CD14-positive monocyte (primary cell): ENCODE results near the gene SBSN. TPM values are rescaled to one million over a fixed set of nuclear protein-coding genes. Genes with fewer than 3 reads are reported as not detected.

Source experiments
- DNase-seq, 3 donors: peaks; one replicate each; pipeline ENCODE4 v3.0.0-alpha.2; 2011 to 2022
- H2AFZ ChIP-seq: 2 replicates; pipeline ENCODE4 v1.6.0; 2012; ENCODE audit warnings: mild to moderate bottlenecking, low read depth, low read length, inconsistent platforms; ENCODE audit not compliant: insufficient read depth, poor library complexity, severe bottlenecking
- H3K27ac ChIP-seq, 2 donors: 1 replicate in 1 of 2; 2 replicates in 1 of 2; pipeline ENCODE4 v1.5.1; 2012 to 2013; ENCODE audit warnings: low read length in 2 of 2, control low read depth in 1 of 2, inconsistent platforms in 1 of 2, low read depth in 1 of 2, mild to moderate bottlenecking in 1 of 2
- H3K27me3 ChIP-seq, 2 donors: one replicate each; pipeline versions ENCODE4 v1.6.0 to v1.6.1; 2011 to 2013; ENCODE audit warnings: low read length in 2 of 2; ENCODE audit not compliant: control insufficient read depth in 2 of 2, insufficient read depth in 2 of 2
- H3K36me3 ChIP-seq, 2 donors: replicated peaks in 1 of 2; 1 replicate in 1 of 2; 2 replicates in 1 of 2; pipeline versions ENCODE4 v1.5.1 to v1.6.1; 2012 to 2013; ENCODE audit warnings: low read length in 2 of 2, control low read depth in 1 of 2, inconsistent platforms in 1 of 2, mild to moderate bottlenecking in 1 of 2; ENCODE audit not compliant: insufficient read depth in 2 of 2, control insufficient read depth in 1 of 2
- H3K4me1 ChIP-seq, 2 donors: 1 replicate in 1 of 2; 2 replicates in 1 of 2; pipeline versions ENCODE4 v1.5.1 to v1.6.1; 2012 to 2013; ENCODE audit warnings: low read length in 2 of 2, control low read depth in 1 of 2, inconsistent platforms in 1 of 2, mild to moderate bottlenecking in 1 of 2, moderate library complexity in 1 of 2; ENCODE audit not compliant: insufficient read depth in 2 of 2, control insufficient read depth in 1 of 2
- H3K4me2 ChIP-seq: replicated peaks from 2 replicates; pipeline ENCODE3; 2012; ENCODE audit warnings: low read length, moderate library complexity, mild to moderate bottlenecking; ENCODE audit not compliant: poor library complexity, severe bottlenecking; ENCODE audit errors: extremely low read depth
- H3K4me3 ChIP-seq, 3 experiments: fragments of 200-600 bp in 1 of 3; sonication (generic) in 1 of 3; replicated peaks in 1 of 3; 1 replicate in 2 of 3; 2 replicates in 1 of 3; pipeline ENCODE4 v1.5.1; 2011 to 2013; ENCODE audit warnings: low read length in 3 of 3, mild to moderate bottlenecking in 3 of 3, control low read depth in 2 of 3, low read depth in 2 of 3, inconsistent platforms in 1 of 3, moderate library complexity in 1 of 3
- H3K79me2 ChIP-seq: 2 replicates; pipeline ENCODE4 v1.6.0; 2012; ENCODE audit warnings: mild to moderate bottlenecking, control low read depth, inconsistent platforms, low read length, moderate library complexity; ENCODE audit not compliant: insufficient read depth
- H3K9ac ChIP-seq: 2 replicates; pipeline ENCODE4 v1.6.0; 2017; ENCODE audit warnings: low read length, mild to moderate bottlenecking; ENCODE audit not compliant: insufficient read depth, poor library complexity, severe bottlenecking
- H3K9me3 ChIP-seq, 2 donors: replicated peaks in 1 of 2; 1 replicate in 1 of 2; 2 replicates in 1 of 2; pipeline versions ENCODE4 v1.5.1 to v1.6.1; 2012 to 2013; ENCODE audit warnings: low read length in 2 of 2, control low read depth in 1 of 2; ENCODE audit not compliant: control insufficient read depth in 1 of 2, insufficient read depth in 1 of 2
- H4K20me1 ChIP-seq: 2 replicates; pipeline ENCODE4 v1.6.0; 2012; ENCODE audit warnings: mild to moderate bottlenecking, low read length, control low read depth, moderate library complexity; ENCODE audit not compliant: insufficient read depth
- H3K27ac Mint-ChIP-seq, 7 donors: one replicate each; pipeline ENCODE4 v1.8.0; 2020; ENCODE audit warnings: mild to moderate bottlenecking in 7 of 7, mixed read lengths in 7 of 7, moderate library complexity in 6 of 7, inconsistent platforms in 2 of 7
- H3K27me3 Mint-ChIP-seq, 3 donors: one replicate each; pipeline ENCODE4 v1.8.0; 2021 to 2022; ENCODE audit warnings: low read depth in 3 of 3, mild to moderate bottlenecking in 3 of 3, mixed read lengths in 3 of 3, moderate library complexity in 3 of 3, inconsistent platforms in 1 of 3
- H3K36me3 Mint-ChIP-seq, 2 donors: one replicate each; pipeline ENCODE4 v1.8.0; 2020; ENCODE audit warnings: mixed read lengths in 2 of 2, inconsistent platforms in 1 of 2, mild to moderate bottlenecking in 1 of 2
- H3K4me1 Mint-ChIP-seq: one replicate; pipeline ENCODE4 v1.8.0; 2020; ENCODE audit warnings: mild to moderate bottlenecking, mixed read lengths
- H3K4me3 Mint-ChIP-seq, 2 donors: one replicate each; pipeline ENCODE4 v1.8.0; 2020; ENCODE audit warnings: mild to moderate bottlenecking in 2 of 2, mixed read lengths in 2 of 2, moderate library complexity in 1 of 2
- H3K9me3 Mint-ChIP-seq, 7 donors: one replicate each; pipeline ENCODE4 v1.8.0; 2020 to 2022; ENCODE audit warnings: mixed read lengths in 7 of 7, mild to moderate bottlenecking in 6 of 7, moderate library complexity in 6 of 7, inconsistent platforms in 2 of 7
- CTCF ChIP-seq: fragments of 200-600 bp; IDR thresholded peaks from one replicate; pipeline ENCODE4 v1.8.0; 2022; ENCODE audit warnings: antibody characterized with exemption, mild to moderate bottlenecking
- WGBS: methylation state at CpG from one replicate; pipeline ENCODE4 v1.1.5; 2013; ENCODE audit warnings: missing lambda C conversion rate; ENCODE audit not compliant: insufficient coverage; 5-methylcytosine and 5-hydroxymethylcytosine counted together
- intact Hi-C, 2 donors: fragments of 100-400 bp; cut with micrococcal nuclease; formaldehyde crosslinking; loops; one replicate each; pipeline versions ENCODE4 v1.15.0 to v1.15.1; 2023
- polyA plus RNA-seq, 3 donors: library from polyadenylated mRNA; depleted of rRNA in 1 of 3; unstranded in 2 of 3; stranded (reverse) in 1 of 3; fragments of 300-500 nt in 2 of 3; fragments of >200 nt in 1 of 3; fragmentation: Illumina TruSeq in 2 of 3; gene quantifications; 1 replicate in 2 of 3; 2 replicates in 1 of 3; pipeline ENCODE4 v1.2.3, GENCODE V29; 2012 to 2021

The SBSN gene
- polyA plus RNA-seq, 3 donors, result not detected

DNA sequence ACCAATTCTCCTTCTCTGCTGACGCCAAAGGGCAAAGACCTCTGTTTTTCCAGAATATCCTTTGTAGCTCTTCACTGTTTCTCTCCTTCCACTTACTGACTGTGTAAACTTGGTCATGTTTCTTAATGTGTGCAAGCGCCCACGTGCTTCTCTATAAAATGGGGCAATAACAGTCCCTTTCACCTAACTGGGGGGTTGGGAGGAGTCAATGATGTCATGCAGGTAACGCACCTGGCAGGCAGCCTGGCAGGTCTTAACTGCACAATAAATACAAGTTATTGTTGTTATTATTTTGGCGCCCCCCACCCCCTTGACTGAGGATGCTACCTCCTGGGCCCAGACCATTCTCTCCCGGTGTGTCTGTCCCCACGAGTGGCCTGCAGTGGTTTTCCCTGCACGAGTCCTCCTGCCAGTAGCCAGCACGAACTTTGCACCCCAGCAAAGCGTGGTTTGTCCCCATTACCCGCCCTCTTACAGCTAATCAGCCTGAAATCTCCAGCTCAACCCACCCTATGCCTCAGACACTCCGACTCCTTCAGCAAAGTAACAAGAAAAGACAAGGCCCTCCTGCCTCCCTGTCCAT lies 5.3 kb downstream of the SBSN start:
- no peak overlapping the region for H3K9ac ChIP-seq

GRCh38 chr19:35521124-35521743 lies 6.9 kb downstream of the SBSN start:
- WGBS, result 69% methylated on average over 10 of the region's 16 CpGs
- Histone ChIP-seq H3K27me3 (no peaks in the 10 kb centered on the region), H3K9me3 (no peaks in the 10 kb centered on the region), H2AFZ (no peak overlapping the region), H3K4me1 (no peaks in the 10 kb centered on the region), H3K79me2 (no peaks in the 10 kb centered on the region), H3K9ac (no peak overlapping the region), H3K36me3 (no peaks in the 10 kb centered on the region), H3K4me2 (no peak overlapping the region), H3K27ac (no peak overlapping the region), H4K20me1 (no peaks in the 10 kb centered on the region), H3K4me3 (no peak overlapping the region)
- Mint-ChIP-seq H3K27me3 (peaks cover 7 to 10% (median 7%) of the 10 kb centered on the region in 3 donors), H3K36me3 (no peaks in the 10 kb centered on the region), H3K9me3 (peaks cover 0 to 2% (median 0%) of the 10 kb centered on the region in 7 donors), H3K27ac (peak overlapping the region in 1 of 7 donors; percentile 3), H3K4me3 (no peak overlapping the region), H3K4me1 (peaks cover 2% of the 10 kb centered on the region)
- no peak for TF ChIP-seq CTCF
- no peak for DNase-seq
- intact Hi-C loops, result no loop called here

More for the DNA sequence above, 5.3 kb downstream of the SBSN start:
- TF ChIP-seq CTCF, result no peak
- DNase-seq, result no peak
- no peaks in the 10 kb centered on the region for H3K9me3 ChIP-seq
- peaks cover 5 to 10% (median 8%) of the 10 kb centered on the region in 3 donors for H3K27me3 Mint-ChIP-seq
- H3K36me3 Mint-ChIP-seq, result no peaks in the 10 kb centered on the region
- no peaks in the 10 kb centered on the region for H3K9me3 Mint-ChIP-seq
- H3K27ac ChIP-seq, result no peak overlapping the region
- H3K4me3 Mint-ChIP-seq, result no peak overlapping the region
- H3K4me1 Mint-ChIP-seq, result peaks cover 2% of the 10 kb centered on the region
- 93% methylated on average over 8 of the region's 12 CpGs for WGBS
- no peaks in the 10 kb centered on the region for H4K20me1 ChIP-seq
- no peaks in the 10 kb centered on the region for H3K36me3 ChIP-seq
- intact Hi-C loops, result no loop called here
- no peak overlapping the region for H3K27ac Mint-ChIP-seq
- H3K27me3 ChIP-seq, result no peaks in the 10 kb centered on the region
- H3K4me1 ChIP-seq, result no peaks in the 10 kb centered on the region
- H2AFZ ChIP-seq, result no peak overlapping the region
- no peak overlapping the region for H3K4me3 ChIP-seq
- no peaks in the 10 kb centered on the region for H3K79me2 ChIP-seq
- H3K4me2 ChIP-seq, result no peak overlapping the region
